HepG2 (cell line): Measurements from ENCODE around the gene RINL. TPM values are rescaled to one million over a fixed set of nuclear protein-coding genes. Genes with fewer than 3 reads are reported as not detected.

ENCODE experiments used
- AHDC1 ChIP-seq: sonication (generic); formaldehyde crosslinking; IDR thresholded peaks from 2 replicates; pipeline ENCODE4 v1.5.1; 2020; ENCODE audit warnings: mild to moderate bottlenecking, missing genetic modification reagents, borderline replicate concordance
- ELF3 ChIP-seq: IDR thresholded peaks from 2 replicates; pipeline ENCODE4 v1.6.1; 2016; ENCODE audit warnings: missing genetic modification reagents, missing compliant biosample characterization
- EP300 ChIP-seq, 3 experiments: sonication (generic) in 1 of 3; formaldehyde crosslinking in 1 of 3; IDR thresholded peaks; 2 replicates each; pipeline versions ENCODE4 v1.5.1 to v1.6.1; 2011 to 2020; ENCODE audit warnings: low read depth in 2 of 3, low read length in 2 of 3, borderline replicate concordance in 1 of 3, improper control_type of control experiment in 1 of 3, mild to moderate bottlenecking in 1 of 3, missing genetic modification reagents in 1 of 3, moderate library complexity in 1 of 3
- FOXO1 ChIP-seq: sonication (generic); formaldehyde crosslinking; IDR thresholded peaks from 2 replicates; pipeline ENCODE4 v1.4.0; 2020; ENCODE audit warnings: missing genetic modification reagents
- HMGXB4 ChIP-seq, 2 experiments: sonication (generic) in 1 of 2; formaldehyde crosslinking in 1 of 2; IDR thresholded peaks; 2 replicates each; pipeline versions ENCODE4 v1.4.0 to v1.6.1; 2018 to 2020; ENCODE audit warnings: missing genetic modification reagents in 2 of 2, borderline replicate concordance in 1 of 2, low read depth in 1 of 2, mild to moderate bottlenecking in 1 of 2, missing biosample characterization in 1 of 2
- SMARCE1 ChIP-seq: fragments of 450-650 bp; IDR thresholded peaks from 2 replicates; pipeline ENCODE4 v1.6.1; 2017; ENCODE audit warnings: borderline replicate concordance
- ZBTB38 ChIP-seq: sonication (generic); formaldehyde crosslinking; IDR thresholded peaks from 2 replicates; pipeline ENCODE4 v1.5.1; 2020; ENCODE audit warnings: mild to moderate bottlenecking, missing genetic modification reagents
- ZBTB8A ChIP-seq: sonication (generic); formaldehyde crosslinking; IDR thresholded peaks from 2 replicates; pipeline ENCODE4 v1.4.0; 2020; ENCODE audit warnings: mild to moderate bottlenecking, low read depth, missing genetic modification reagents, borderline replicate concordance
- ZIK1 ChIP-seq: sonication (generic); formaldehyde crosslinking; IDR thresholded peaks from 2 replicates; pipeline ENCODE4 v1.5.0; 2020; ENCODE audit warnings: mild to moderate bottlenecking, low read depth, missing genetic modification reagents, borderline replicate concordance
- ZMYM4 ChIP-seq: sonication (generic); formaldehyde crosslinking; IDR thresholded peaks from 2 replicates; pipeline ENCODE4 v1.8.1; 2023; ENCODE audit warnings: mild to moderate bottlenecking, missing genetic modification reagents
- ZNF138 ChIP-seq: sonication (generic); formaldehyde crosslinking; IDR thresholded peaks from 2 replicates; pipeline ENCODE4 v1.5.0; 2020; ENCODE audit warnings: mild to moderate bottlenecking, low read depth, missing genetic modification reagents
- ZNF207 ChIP-seq: fragments of 450-650 bp; IDR thresholded peaks from 2 replicates; pipeline ENCODE4 v1.6.1; 2016; ENCODE audit warnings: antibody characterized with exemption, borderline replicate concordance
- ZNF414 ChIP-seq: sonication (generic); formaldehyde crosslinking; IDR thresholded peaks from 2 replicates; pipeline ENCODE4 v1.5.0; 2020; ENCODE audit warnings: missing genetic modification reagents
- ZNF687 ChIP-seq: sonication (generic); formaldehyde crosslinking; IDR thresholded peaks from 2 replicates; pipeline ENCODE4 v1.5.1; 2020; ENCODE audit warnings: mild to moderate bottlenecking, missing genetic modification reagents, moderate library complexity
- ZSCAN21 ChIP-seq: sonication (generic); formaldehyde crosslinking; IDR thresholded peaks from 2 replicates; pipeline ENCODE4 v1.8.0; 2022; ENCODE audit warnings: mild to moderate bottlenecking, missing genetic modification reagents, moderate library complexity, borderline replicate concordance
- polyA plus RNA-seq, 8 experiments: library from polyadenylated mRNA; depleted of rRNA in 3 of 8; stranded (reverse) in 7 of 8; unstranded in 1 of 8; fragments of >200 nt; fragmentation: Illumina TruSeq in 4 of 8; extraction: Trizol in 4 of 8; gene quantifications; 2 replicates each; pipeline versions ENCODE4 v1.2.1 to v1.2.3, GENCODE V29; 2011 to 2016; ENCODE audit warnings: low read depth in 4 of 8, missing spikeins in 1 of 8, mixed read lengths in 1 of 8; ENCODE audit not compliant: insufficient read depth in 1 of 8
- total RNA-seq, 5 experiments: library from RNA; depleted of rRNA; stranded (reverse); fragments of >200 nt; fragmentation: Illumina TruSeq; extraction: Trizol; gene quantifications; 2 replicates each; pipeline ENCODE4 v1.2.3, GENCODE V29; 2016; ENCODE audit warnings: low read depth in 1 of 5

The RINL gene
- total and polyA plus RNA-seq, 2 of the 13 experiments (the other 11 are each of a cell fraction or from before 2014, with no cell fraction given), result 11.4 to 18.0 TPM

- TF ChIP-seq ZIK1 (CRISPR knock-in tag) (0 out of 2 replicates have a peak, but pooled peaks have one; percentile 37), ZBTB38 (no peak), ZNF687 (CRISPR knock-in tag) (no peak), ZSCAN21 (CRISPR knock-in tag) (peak; percentile 63; the same call in 1 of the 2 replicates), ZBTB8A (CRISPR knock-in tag) (peak; percentile 96; the same call in 1 of the 2 replicates), SMARCE1 (no peak), ZNF207 (no peak), FOXO1 (CRISPR knock-in tag) (0 out of 2 replicates have a peak, but pooled peaks have one; percentile 12), EP300 (IDR thresholded peaks at IDR 0.05; ENCODE audit: low read depth in 2 of 2, low read length in 2 of 2) (no peak), EP300 (CRISPR knock-in tag; IDR thresholded peaks at IDR 0.05; ENCODE audit: borderline replicate concordance) (no peak), ZMYM4 (CRISPR knock-in tag) (peak; percentile 63; the same call in 1 of the 2 replicates), ZNF414 (CRISPR knock-in tag) (peak; percentile 38; the same call in 1 of the 2 replicates), HMGXB4 (CRISPR knock-in tag; IDR thresholded peaks at IDR 0.05; ENCODE audit: borderline replicate concordance in 1 of 2, low read depth in 1 of 2) (0 out of 4 replicates have a peak, but pooled peaks of 1 of the 2 experiments have one; percentile 8), ZNF138 (CRISPR knock-in tag) (no peak), ELF3 (CRISPR knock-in tag) (no peak), AHDC1 (CRISPR knock-in tag) (0 out of 2 replicates have a peak, but pooled peaks have one; percentile 38)
Measured at GRCh38 chr19:38849860-38850435, 28.1 kb downstream of the RINL start, which contains the start of gene HNRNPL (continued).
